Measurements from ENCODE around the gene RPL13A. TPM values are rescaled to one million over a fixed set of nuclear protein-coding genes. Genes with fewer than 3 reads are reported as not detected.

RPL13A gene
- total RNA-seq, 3 donors from 2014 or later = 2,162 to 2,782 (median 2,296) TPM

DNA sequence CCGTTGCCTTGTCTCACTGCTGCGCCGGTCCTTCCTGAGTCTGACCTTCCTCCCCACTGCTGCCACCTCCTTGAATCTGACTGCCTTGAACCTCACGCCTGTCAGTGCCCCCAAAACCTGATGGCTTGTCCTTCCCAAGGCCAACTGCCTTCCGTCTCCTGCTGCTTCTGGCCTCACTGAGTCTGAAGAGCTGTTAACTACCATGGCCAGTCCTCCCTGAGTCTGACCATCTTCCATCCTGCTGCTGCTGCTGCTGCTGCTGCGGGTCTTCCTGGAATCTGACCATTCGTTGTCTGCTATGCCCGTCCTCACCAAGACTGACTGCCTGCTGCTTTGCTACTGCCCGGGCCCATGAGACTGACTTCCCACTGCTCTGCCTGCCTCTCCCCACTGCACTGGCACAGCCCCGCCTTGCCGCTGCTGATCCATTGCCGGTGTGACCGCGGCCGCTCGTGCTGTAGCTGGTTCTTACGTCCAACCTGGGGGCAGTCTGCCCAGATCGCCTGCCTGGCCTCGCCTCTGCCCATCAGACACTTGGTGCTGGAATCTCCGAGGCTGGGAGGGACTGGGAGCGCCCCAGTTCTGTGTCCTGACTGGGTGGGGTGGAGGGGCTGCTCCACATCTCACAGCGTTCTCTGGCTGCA, 37.5 kb downstream of the RPL13A start:
- DNase-seq = no peak
- Histone ChIP-seq H3K4me1 (ENCODE audit: low read depth) (peaks cover 7% of the 10 kb centered on the region), H3K9me3 (no peaks in the 10 kb centered on the region), H3K36me3 (ENCODE audit: low read depth) (no peaks in the 10 kb centered on the region), H3K4me3 (no peak overlapping the region)
- intact Hi-C loops (cut with DNase I, micrococcal nuclease) = no loop called here
- TF ChIP-seq, protein P1, sequence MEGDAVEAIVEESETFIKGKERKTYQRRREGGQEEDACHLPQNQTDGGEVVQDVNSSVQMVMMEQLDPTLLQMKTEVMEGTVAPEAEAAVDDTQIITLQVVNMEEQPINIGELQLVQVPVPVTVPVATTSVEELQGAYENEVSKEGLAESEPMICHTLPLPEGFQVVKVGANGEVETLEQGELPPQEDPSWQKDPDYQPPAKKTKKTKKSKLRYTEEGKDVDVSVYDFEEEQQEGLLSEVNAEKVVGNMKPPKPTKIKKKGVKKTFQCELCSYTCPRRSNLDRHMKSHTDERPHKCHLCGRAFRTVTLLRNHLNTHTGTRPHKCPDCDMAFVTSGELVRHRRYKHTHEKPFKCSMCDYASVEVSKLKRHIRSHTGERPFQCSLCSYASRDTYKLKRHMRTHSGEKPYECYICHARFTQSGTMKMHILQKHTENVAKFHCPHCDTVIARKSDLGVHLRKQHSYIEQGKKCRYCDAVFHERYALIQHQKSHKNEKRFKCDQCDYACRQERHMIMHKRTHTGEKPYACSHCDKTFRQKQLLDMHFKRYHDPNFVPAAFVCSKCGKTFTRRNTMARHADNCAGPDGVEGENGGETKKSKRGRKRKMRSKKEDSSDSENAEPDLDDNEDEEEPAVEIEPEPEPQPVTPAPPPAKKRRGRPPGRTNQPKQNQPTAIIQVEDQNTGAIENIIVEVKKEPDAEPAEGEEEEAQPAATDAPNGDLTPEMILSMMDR (IDR thresholded peaks at IDR 0.05) = no peak
- no peak for ATAC-seq

DNA sequence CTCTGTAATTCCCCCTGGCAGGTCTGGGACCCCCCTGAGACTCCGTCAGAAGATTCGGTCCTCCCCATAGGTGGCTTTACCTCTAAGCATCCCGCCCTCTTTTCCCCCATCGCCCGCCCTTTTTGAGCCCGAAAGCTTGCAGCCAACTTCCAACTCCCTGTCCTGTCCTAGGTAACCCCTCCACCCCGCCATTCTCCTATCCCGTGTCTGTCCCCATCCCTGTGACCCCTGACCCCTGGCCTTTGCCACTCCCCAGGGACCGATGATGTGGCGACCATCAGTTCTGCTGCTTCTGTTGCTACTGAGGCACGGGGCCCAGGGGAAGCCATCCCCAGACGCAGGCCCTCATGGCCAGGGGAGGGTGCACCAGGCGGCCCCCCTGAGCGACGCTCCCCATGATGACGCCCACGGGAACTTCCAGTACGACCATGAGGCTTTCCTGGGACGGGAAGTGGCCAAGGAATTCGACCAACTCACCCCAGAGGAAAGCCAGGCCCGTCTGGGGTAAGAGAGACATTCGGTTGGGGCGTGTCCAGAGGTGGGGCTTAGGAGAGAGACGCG, 40.9 kb downstream of the RPL13A start:
- intact Hi-C loops (cut with DNase I, micrococcal nuclease) = no loop called here
- TF ChIP-seq, protein P1 (IDR thresholded peaks at IDR 0.05) = no peak
- ATAC-seq = no peak
- DNase-seq = no peak
- no peaks in the 10 kb centered on the region for H3K9me3 ChIP-seq
- H3K4me1 ChIP-seq (ENCODE audit: low read depth) = peaks cover 7% of the 10 kb centered on the region
- H3K36me3 ChIP-seq (ENCODE audit: low read depth) = no peaks in the 10 kb centered on the region
- no peak overlapping the region for H3K4me3 ChIP-seq

- Histone ChIP-seq H3K4me1 (ENCODE audit: low read depth) (peaks cover 7% of the 10 kb centered on the region), H3K4me3 (no peak overlapping the region), H3K9me3 (no peaks in the 10 kb centered on the region), H3K36me3 (ENCODE audit: low read depth) (no peaks in the 10 kb centered on the region)
- intact Hi-C loops (cut with DNase I, micrococcal nuclease) = no loop called here
- DNase-seq (no peak), ATAC-seq (no peak)
- TF ChIP-seq, protein P1 (IDR thresholded peaks at IDR 0.05) = no peak
These were observed 43.3 kb downstream of the RPL13A start for GRCh38 chr19:49530708-49531107.

DNA sequence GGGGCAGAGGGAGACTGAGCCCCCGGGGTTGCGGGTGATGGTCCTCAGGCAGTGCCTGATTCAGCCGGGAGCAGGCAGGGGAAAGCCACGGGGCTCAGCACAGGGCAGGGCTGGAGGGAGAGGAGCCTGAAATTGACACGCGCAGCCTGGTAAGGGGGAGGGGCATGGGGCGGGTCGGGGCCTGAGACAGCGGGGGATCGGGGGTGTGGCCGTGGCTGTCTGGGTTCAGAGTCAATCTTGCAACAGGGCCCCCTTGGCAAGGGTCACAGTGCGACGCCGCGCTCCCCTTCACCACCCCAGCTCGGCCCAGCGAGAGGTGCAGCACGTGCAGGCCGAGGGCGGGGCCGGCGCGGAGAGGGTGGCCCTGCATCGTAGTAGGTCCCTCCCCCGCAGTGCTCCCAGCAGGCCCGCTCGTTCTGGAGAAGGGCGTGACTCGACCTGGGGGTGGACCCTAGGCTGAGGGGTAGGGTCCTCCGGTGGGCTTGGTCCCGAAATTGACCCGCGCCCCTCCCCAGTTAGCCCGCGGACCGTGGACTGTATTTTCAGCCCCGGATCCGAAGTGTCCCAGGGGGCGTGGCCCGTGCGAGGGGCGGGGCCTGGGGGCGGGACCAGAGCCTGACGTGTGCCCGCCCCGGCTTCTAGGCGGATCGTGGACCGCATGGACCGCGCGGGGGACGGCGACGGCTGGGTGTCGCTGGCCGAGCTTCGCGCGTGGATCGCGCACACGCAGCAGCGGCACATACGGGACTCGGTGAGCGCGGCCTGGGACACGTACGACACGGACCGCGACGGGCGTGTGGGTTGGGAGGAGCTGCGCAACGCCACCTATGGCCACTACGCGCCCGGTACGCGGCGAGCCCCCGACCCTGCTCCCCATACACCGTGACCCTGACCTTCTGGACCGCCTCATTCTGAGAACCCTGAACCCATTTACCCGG, 46.4 kb downstream of the RPL13A start:
- ATAC-seq = peak; percentile 84
- peak; percentile 69 to 79 (median 78) for DNase-seq
- Histone ChIP-seq H3K36me3 (ENCODE audit: low read depth) (peaks cover 1% of the 10 kb centered on the region), H3K4me1 (ENCODE audit: low read depth) (no peaks in the 10 kb centered on the region), H3K9me3 (no peaks in the 10 kb centered on the region), H3K4me3 (no peak overlapping the region)
- TF ChIP-seq, protein P1 (IDR thresholded peaks at IDR 0.05) = no peak
- intact Hi-C loops (cut with DNase I, micrococcal nuclease) = no loop called here

- Histone ChIP-seq H3K36me3 (ENCODE audit: low read depth) (peaks cover 6% of the 10 kb centered on the region), H3K4me3 (no peak overlapping the region), H3K9me3 (no peaks in the 10 kb centered on the region), H3K4me1 (ENCODE audit: low read depth) (no peaks in the 10 kb centered on the region)
- intact Hi-C loops (cut with DNase I, micrococcal nuclease) = no loop called here
- TF ChIP-seq, protein P1 (IDR thresholded peaks at IDR 0.05) = no peak
- ATAC-seq (no peak), DNase-seq (no peak)
These were observed 47.4 kb downstream of the RPL13A start for GRCh38 chr19:49534632-49535385.
